OCI-M2 (cell line): ENCODE measurements around the gene UBE2G1.

Source experiments
- DNase-seq: peaks from one replicate; lab custom pipeline; 2025; ENCODE audit not compliant: unreplicated experiment; lab: John Stamatoyannopoulos, UW

UBE2G1 gene

GRCh38 chr17:4340914-4341615 lies 25.4 kb downstream of the UBE2G1 start:
- DNase-seq: no peak

- no peak for DNase-seq
These were observed 31.5 kb downstream of the UBE2G1 start for GRCh38 chr17:4334776-4335584.

- no peak for DNase-seq
These were observed 32.1 kb downstream of the UBE2G1 start for GRCh38 chr17:4334332-4334731.

- DNase-seq: no peak
These were observed 33.4 kb downstream of the UBE2G1 start for GRCh38 chr17:4333041-4333440.

- no peak for DNase-seq
These were observed 34.0 kb downstream of the UBE2G1 start for GRCh38 chr17:4332296-4332970.

- no peak for DNase-seq
These were observed 34.9 kb downstream of the UBE2G1 start for GRCh38 chr17:4331614-4332013.

- no peak for DNase-seq
These were observed 36.6 kb downstream of the UBE2G1 start for GRCh38 chr17:4329838-4330237.

GRCh38 chr17:4327606-4328005 lies 38.9 kb downstream of the UBE2G1 start:
- no peak for DNase-seq

- DNase-seq: no peak
These were observed 39.9 kb downstream of the UBE2G1 start for GRCh38 chr17:4326608-4327007.

- DNase-seq: no peak
These were observed 40.4 kb downstream of the UBE2G1 start for GRCh38 chr17:4326112-4326511.

- no peak for DNase-seq
These were observed 42.0 kb downstream of the UBE2G1 start for GRCh38 chr17:4324463-4324862.

- no peak for DNase-seq
These were observed 47.3 kb downstream of the UBE2G1 start for GRCh38 chr17:4319221-4319620.

GRCh38 chr17:4318596-4318995 lies 47.9 kb downstream of the UBE2G1 start:
- DNase-seq: no peak

GRCh38 chr17:4318186-4318585 lies 48.3 kb downstream of the UBE2G1 start:
- DNase-seq: no peak

GRCh38 chr17:4317610-4318009 lies 48.9 kb downstream of the UBE2G1 start:
- no peak for DNase-seq

- DNase-seq: no peak
These were observed 49.8 kb downstream of the UBE2G1 start for GRCh38 chr17:4316648-4317047.

- no peak for DNase-seq
These were observed 51.9 kb downstream of the UBE2G1 start for GRCh38 chr17:4314618-4315017.

- no peak for DNase-seq
These were observed 52.3 kb downstream of the UBE2G1 start for GRCh38 chr17:4314179-4314578.

- no peak for DNase-seq
These were observed 53.0 kb downstream of the UBE2G1 start for GRCh38 chr17:4313221-4314114.

- DNase-seq: no peak
These were observed 56.0 kb downstream of the UBE2G1 start for GRCh38 chr17:4310354-4311060.
